ENCODE measurements around the gene LRRC28.

Gene LRRC28

GRCh38 chr15:99296386-99296785, 45.1 kb downstream of the LRRC28 start:
- H3K36me3 ChIP-seq (replicated peaks; ENCODE audit: low read depth, low read length), result peaks cover 15% of the 10 kb centered on the region
- no peak overlapping the region for H3K4me2 ChIP-seq (ENCODE audit: low read length)
- TF ChIP-seq, protein P1, sequence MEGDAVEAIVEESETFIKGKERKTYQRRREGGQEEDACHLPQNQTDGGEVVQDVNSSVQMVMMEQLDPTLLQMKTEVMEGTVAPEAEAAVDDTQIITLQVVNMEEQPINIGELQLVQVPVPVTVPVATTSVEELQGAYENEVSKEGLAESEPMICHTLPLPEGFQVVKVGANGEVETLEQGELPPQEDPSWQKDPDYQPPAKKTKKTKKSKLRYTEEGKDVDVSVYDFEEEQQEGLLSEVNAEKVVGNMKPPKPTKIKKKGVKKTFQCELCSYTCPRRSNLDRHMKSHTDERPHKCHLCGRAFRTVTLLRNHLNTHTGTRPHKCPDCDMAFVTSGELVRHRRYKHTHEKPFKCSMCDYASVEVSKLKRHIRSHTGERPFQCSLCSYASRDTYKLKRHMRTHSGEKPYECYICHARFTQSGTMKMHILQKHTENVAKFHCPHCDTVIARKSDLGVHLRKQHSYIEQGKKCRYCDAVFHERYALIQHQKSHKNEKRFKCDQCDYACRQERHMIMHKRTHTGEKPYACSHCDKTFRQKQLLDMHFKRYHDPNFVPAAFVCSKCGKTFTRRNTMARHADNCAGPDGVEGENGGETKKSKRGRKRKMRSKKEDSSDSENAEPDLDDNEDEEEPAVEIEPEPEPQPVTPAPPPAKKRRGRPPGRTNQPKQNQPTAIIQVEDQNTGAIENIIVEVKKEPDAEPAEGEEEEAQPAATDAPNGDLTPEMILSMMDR (IDR thresholded peaks at IDR 0.05; ENCODE audit: low read depth, low read length), result no peak
- no peak for TF ChIP-seq EZH2phosphoT487 (IDR thresholded peaks at IDR 0.05; ENCODE audit: low read depth)

GRCh38 chr15:99303907-99304306, 52.6 kb downstream of the LRRC28 start:
- Histone ChIP-seq H3K27me3 (ENCODE audit: low read depth, low read length) (no peaks in the 10 kb centered on the region), H3K4me2 (ENCODE audit: low read length) (no peak overlapping the region), H3K9ac (ENCODE audit: low read length) (no peak overlapping the region), H4K20me1 (ENCODE audit: insufficient read depth, low read length) (no peaks in the 10 kb centered on the region), H3K79me2 (ENCODE audit: low read length) (no peaks in the 10 kb centered on the region), H3K4me1 (ENCODE audit: low read length) (no peaks in the 10 kb centered on the region), H3K9me3 (ENCODE audit: insufficient read depth, low read length) (no peaks in the 10 kb centered on the region), H3K36me3 (replicated peaks; ENCODE audit: low read depth, low read length) (no peaks in the 10 kb centered on the region), H2AFZ (ENCODE audit: low read depth, low read length) (no peak overlapping the region), H3K4me3 (ENCODE audit: low read length) (no peak overlapping the region), H3K27ac (ENCODE audit: low read length) (no peak overlapping the region)
- TF ChIP-seq EZH2phosphoT487 (IDR thresholded peaks at IDR 0.05; ENCODE audit: low read depth), result no peak
- TF ChIP-seq, protein P1 (IDR thresholded peaks at IDR 0.05; ENCODE audit: low read depth, low read length), result no peak

More at GRCh38 chr15:99296386-99296785, 45.1 kb downstream of the LRRC28 start:
- no peaks in the 10 kb centered on the region for H3K9me3 ChIP-seq (ENCODE audit: insufficient read depth, low read length)
- no peaks in the 10 kb centered on the region for H3K4me1 ChIP-seq (ENCODE audit: low read length)
- H3K4me3 ChIP-seq (ENCODE audit: low read length), result no peak overlapping the region
- H2AFZ ChIP-seq (ENCODE audit: low read depth, low read length), result no peak overlapping the region
- H3K27me3 ChIP-seq (ENCODE audit: low read depth, low read length), result no peaks in the 10 kb centered on the region
- no peak overlapping the region for H3K9ac ChIP-seq (ENCODE audit: low read length)
- H4K20me1 ChIP-seq (ENCODE audit: insufficient read depth, low read length), result no peaks in the 10 kb centered on the region
- no peak overlapping the region for H3K27ac ChIP-seq (ENCODE audit: low read length)
- H3K79me2 ChIP-seq (ENCODE audit: low read length), result no peaks in the 10 kb centered on the region

DNA sequence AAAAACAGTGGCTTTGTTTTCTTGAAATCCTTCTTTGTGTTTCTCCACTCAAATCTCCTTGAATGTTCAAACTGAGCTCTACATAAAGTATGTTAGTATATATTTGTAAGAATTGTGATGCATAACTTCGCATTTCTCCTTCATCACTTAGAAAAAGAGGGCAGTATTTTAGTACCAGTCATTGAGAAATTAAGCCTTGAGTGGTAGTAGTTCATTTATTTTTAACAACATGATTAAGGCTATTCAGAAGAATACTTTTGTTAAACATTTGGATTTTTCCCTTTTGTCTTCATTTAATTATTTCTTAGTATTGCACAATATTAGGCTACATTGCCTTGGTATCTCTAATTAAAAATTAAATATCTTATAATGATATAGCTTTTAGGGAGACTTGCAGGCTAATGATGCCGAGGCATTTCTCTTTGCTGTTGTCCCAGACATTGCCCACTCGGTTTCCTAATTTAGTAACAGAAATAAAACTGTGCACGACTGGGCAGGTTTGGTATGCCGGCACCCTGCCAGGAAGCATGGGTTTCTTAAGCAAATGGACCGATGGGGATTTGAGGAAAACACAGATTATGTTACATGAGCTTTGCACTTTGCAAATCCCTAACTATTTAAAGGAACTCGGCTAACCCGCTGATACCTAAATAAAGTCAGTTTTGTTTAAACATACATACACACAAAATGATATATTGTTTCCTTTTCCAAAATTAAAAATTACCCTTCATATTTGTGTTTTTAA, 54.7 kb downstream of the LRRC28 start:
- H3K9me3 ChIP-seq (ENCODE audit: insufficient read depth, low read length), result no peaks in the 10 kb centered on the region
- H3K27me3 ChIP-seq (ENCODE audit: low read depth, low read length), result no peaks in the 10 kb centered on the region
- no peak overlapping the region for H3K27ac ChIP-seq (ENCODE audit: low read length)
- H4K20me1 ChIP-seq (ENCODE audit: insufficient read depth, low read length), result no peaks in the 10 kb centered on the region
- no peaks in the 10 kb centered on the region for H3K36me3 ChIP-seq (replicated peaks; ENCODE audit: low read depth, low read length)
- H3K9ac ChIP-seq (ENCODE audit: low read length), result no peak overlapping the region
- no peaks in the 10 kb centered on the region for H3K79me2 ChIP-seq (ENCODE audit: low read length)
- H2AFZ ChIP-seq (ENCODE audit: low read depth, low read length), result no peak overlapping the region
- no peak overlapping the region for H3K4me3 ChIP-seq (ENCODE audit: low read length)
- no peak overlapping the region for H3K4me2 ChIP-seq (ENCODE audit: low read length)
- no peaks in the 10 kb centered on the region for H3K4me1 ChIP-seq (ENCODE audit: low read length)
- TF ChIP-seq EZH2phosphoT487 (IDR thresholded peaks at IDR 0.05; ENCODE audit: low read depth), result no peak
- TF ChIP-seq, protein P1 (IDR thresholded peaks at IDR 0.05; ENCODE audit: low read depth, low read length), result no peak

GRCh38 chr15:99306694-99307338, 55.5 kb downstream of the LRRC28 start:
- Histone ChIP-seq H3K27ac (ENCODE audit: low read length) (no peak overlapping the region), H2AFZ (ENCODE audit: low read depth, low read length) (no peak overlapping the region), H3K4me1 (ENCODE audit: low read length) (no peaks in the 10 kb centered on the region), H3K36me3 (replicated peaks; ENCODE audit: low read depth, low read length) (no peaks in the 10 kb centered on the region), H4K20me1 (ENCODE audit: insufficient read depth, low read length) (no peaks in the 10 kb centered on the region), H3K79me2 (ENCODE audit: low read length) (no peaks in the 10 kb centered on the region), H3K4me3 (ENCODE audit: low read length) (no peak overlapping the region), H3K4me2 (ENCODE audit: low read length) (no peak overlapping the region), H3K9ac (ENCODE audit: low read length) (no peak overlapping the region), H3K27me3 (ENCODE audit: low read depth, low read length) (no peaks in the 10 kb centered on the region), H3K9me3 (ENCODE audit: insufficient read depth, low read length) (no peaks in the 10 kb centered on the region)
- TF ChIP-seq, protein P1 (IDR thresholded peaks at IDR 0.05; ENCODE audit: low read depth, low read length), result no peak
- TF ChIP-seq EZH2phosphoT487 (IDR thresholded peaks at IDR 0.05; ENCODE audit: low read depth), result no peak

Data from OCI-LY3 (cell line).